HepG2 (cell line): ENCODE data around the gene CAPZA2. TPM values are rescaled to one million over a fixed set of nuclear protein-coding genes. Genes with fewer than 3 reads are reported as not detected.

ENCODE experiments used
- ATAC-seq: fragments of 200-7000 bp; cut with Tn5 transposase; 3 replicates; pipeline ENCODE4 v1.9.1; 2020; ENCODE audit warnings: mild to moderate bottlenecking, moderate library complexity
- BruUV-seq: library from RNA; stranded (reverse); fragments of 400-500 nt; replicated peaks from 2 replicates; lab custom pipeline; 2021; lab: Mats Ljungman, UMichigan
- CTCF ChIA-PET: fragments of 300-600 bp; formaldehyde crosslinking; extraction: SDS; loops from one replicate; lab custom pipeline; 2021; ENCODE audit warnings: low total read pairs, inconsistent platforms, low intra/inter-chr PET ratio; lab: Yijun Ruan, JAX
- POLR2A ChIA-PET: fragments of 350-600 bp; sonication (Branson Sonifier 250); formaldehyde crosslinking; loops from one replicate; lab custom pipeline; 2020; ENCODE audit warnings: antibody characterized with exemption, inconsistent platforms; lab: Yijun Ruan, JAX
- DNase-seq: peaks from one replicate; pipeline ENCODE4 v3.0.0-alpha.2; 2015; ENCODE audit warnings: low spot score
- FAIRE-seq: peaks from 3 replicates; lab custom pipeline; 2011; peaks lifted over from hg19 to GRCh38; lab: Jason Lieb, UNC
- H2AFZ ChIP-seq: one replicate; pipeline ENCODE4 v1.6.1; 2011; ENCODE audit warnings: low read length, inconsistent platforms
- H3K27ac ChIP-seq: fragments of 300-600 bp; 3 replicates; pipeline ENCODE4 v1.8.0; 2011; ENCODE audit warnings: mixed run types, mild to moderate bottlenecking, mixed read lengths, low read length, inconsistent platforms; ENCODE audit not compliant: insufficient read depth; ENCODE audit errors: extremely low read length
- H3K27me3 ChIP-seq, 2 experiments: fragments of 200-600 bp in 1 of 2; 2 replicates in 1 of 2; 3 replicates in 1 of 2; pipeline versions ENCODE4 v1.6.0 to v1.8.0; 2011; ENCODE audit warnings: low read length in 2 of 2, mild to moderate bottlenecking in 2 of 2, moderate library complexity in 2 of 2, inconsistent platforms in 1 of 2; ENCODE audit not compliant: insufficient read depth in 2 of 2, control insufficient read depth in 1 of 2
- H3K36me3 ChIP-seq, 2 experiments: fragments of 200-600 bp in 1 of 2; replicated peaks in 1 of 2; 2 replicates in 1 of 2; 3 replicates in 1 of 2; pipeline versions ENCODE4 v1.5.1 to v1.8.0; 2011; ENCODE audit warnings: low read length in 2 of 2, inconsistent platforms in 1 of 2; ENCODE audit not compliant: insufficient read depth in 2 of 2, control insufficient read depth in 1 of 2
- H3K4me1 ChIP-seq: 2 replicates; pipeline ENCODE4 v1.5.1; 2012; ENCODE audit warnings: low read length, inconsistent platforms; ENCODE audit not compliant: insufficient read depth
- H3K4me2 ChIP-seq: 2 replicates; pipeline ENCODE4 v1.6.0; 2011; ENCODE audit warnings: low read depth, low read length, inconsistent platforms
- H3K4me3 ChIP-seq, 3 experiments: fragments of 200-600 bp in 1 of 3; sonication (generic), shearing (Covaris generic) in 1 of 3; replicated peaks in 1 of 3; 2 replicates each; pipeline ENCODE4 v1.5.1; 2011 to 2016; ENCODE audit warnings: low read length in 3 of 3, inconsistent platforms in 2 of 3, low read depth in 2 of 3, mild to moderate bottlenecking in 2 of 3, control low read depth in 1 of 3, mixed read lengths in 1 of 3; ENCODE audit not compliant: insufficient read depth in 1 of 3
- H3K79me2 ChIP-seq: one replicate; pipeline ENCODE4 v1.6.1; 2011; ENCODE audit warnings: low read length, inconsistent platforms; ENCODE audit not compliant: insufficient read depth
- H3K9ac ChIP-seq: 2 replicates; pipeline ENCODE4 v1.6.0; 2011; ENCODE audit warnings: mild to moderate bottlenecking, low read depth, low read length, inconsistent platforms; ENCODE audit not compliant: insufficient read depth
- H3K9me3 ChIP-seq: 2 replicates; pipeline ENCODE4 v1.5.1; 2012; ENCODE audit warnings: mild to moderate bottlenecking, low read length
- H4K20me1 ChIP-seq: 2 replicates; pipeline ENCODE4 v1.6.0; 2011; ENCODE audit warnings: inconsistent platforms, mild to moderate bottlenecking, low read length, moderate library complexity; ENCODE audit not compliant: insufficient read depth
- ADNP ChIP-seq: sonication (generic); formaldehyde crosslinking; IDR thresholded peaks from 2 replicates; pipeline ENCODE4 v1.4.0; 2020; ENCODE audit warnings: missing genetic modification reagents
- AHR ChIP-seq: IDR thresholded peaks from 2 replicates; pipeline ENCODE4 v1.6.1; 2018; ENCODE audit warnings: missing genetic modification reagents, missing compliant biosample characterization
- FOXA3 ChIP-seq: IDR thresholded peaks from 2 replicates; pipeline ENCODE4 v1.6.1; 2016; ENCODE audit warnings: missing genetic modification reagents, missing compliant biosample characterization
- HINFP ChIP-seq: sonication (generic); formaldehyde crosslinking; IDR thresholded peaks from 2 replicates; pipeline ENCODE4 v1.4.0; 2020; ENCODE audit warnings: low read depth, mild to moderate bottlenecking, missing genetic modification reagents
- LRRFIP1 ChIP-seq: sonication (generic); formaldehyde crosslinking; conservative IDR thresholded peaks from 2 replicates; pipeline ENCODE4 v1.4.0; 2020; ENCODE audit warnings: missing genetic modification reagents
- MED8 ChIP-seq: sonication (generic); formaldehyde crosslinking; IDR thresholded peaks from 2 replicates; pipeline ENCODE4 v1.8.1; 2023; ENCODE audit warnings: mild to moderate bottlenecking, missing genetic modification reagents; ENCODE audit not compliant: insufficient replicate concordance
- PRPF4 ChIP-seq: fragments of 200-400 bp; formaldehyde crosslinking; IDR thresholded peaks from 2 replicates; pipeline ENCODE4 v1.6.1; 2016; ENCODE audit warnings: low read length, low read depth; ENCODE audit not compliant: poor library complexity, severe bottlenecking
- RBFOX2 ChIP-seq: fragments of 200-400 bp; formaldehyde crosslinking; IDR thresholded peaks from 2 replicates; pipeline ENCODE4 v1.6.1; 2017; ENCODE audit warnings: low read depth, mild to moderate bottlenecking, low read length
- TFAP4 ChIP-seq: sonication (generic); IDR thresholded peaks from 2 replicates; pipeline ENCODE4 v1.6.1; 2016; ENCODE audit warnings: low read depth, borderline replicate concordance
- THAP8 ChIP-seq: sonication (generic); formaldehyde crosslinking; IDR thresholded peaks from 2 replicates; pipeline ENCODE4 v1.5.1; 2020; ENCODE audit warnings: missing genetic modification reagents, mild to moderate bottlenecking, borderline replicate concordance
- TRIM24 ChIP-seq: sonication (generic); formaldehyde crosslinking; IDR thresholded peaks from 2 replicates; pipeline ENCODE4 v1.8.0; 2022; ENCODE audit warnings: mild to moderate bottlenecking, missing genetic modification reagents
- ZNF343 ChIP-seq: sonication (generic); formaldehyde crosslinking; IDR thresholded peaks from 2 replicates; pipeline ENCODE4 v1.4.0; 2020; ENCODE audit warnings: mild to moderate bottlenecking, missing genetic modification reagents
- ZNF572 ChIP-seq: sonication (generic); formaldehyde crosslinking; IDR thresholded peaks from 2 replicates; pipeline ENCODE4 v1.5.1; 2020; ENCODE audit warnings: mild to moderate bottlenecking, missing genetic modification reagents
- WGBS: methylation state at CpG from one replicate; pipeline ENCODE4 v1.1.6; 2017; ENCODE audit warnings: low lambda C conversion rate; 5-methylcytosine and 5-hydroxymethylcytosine counted together
- in situ Hi-C: cut with HindIII; loops from 2 replicates; pipeline ENCODE4 v1.10.0; 2017; ENCODE audit warnings: low pct_unique_long_range_greater_than_20kb; ENCODE audit not compliant: extremely low pct_ligation_motif_present
- intact Hi-C: fragments of 100-400 bp; cut with micrococcal nuclease; formaldehyde crosslinking; loops from one replicate; pipeline ENCODE4 v1.10.0; 2022; ENCODE audit not compliant: unreplicated experiment
- polyA plus RNA-seq, 8 experiments: library from polyadenylated mRNA; depleted of rRNA in 3 of 8; stranded (reverse) in 7 of 8; unstranded in 1 of 8; fragments of >200 nt; fragmentation: Illumina TruSeq in 4 of 8; extraction: Trizol in 4 of 8; gene quantifications; 2 replicates each; pipeline versions ENCODE4 v1.2.1 to v1.2.3, GENCODE V29; 2011 to 2016; ENCODE audit warnings: low read depth in 4 of 8, missing spikeins in 1 of 8, mixed read lengths in 1 of 8; ENCODE audit not compliant: insufficient read depth in 1 of 8
- total RNA-seq, 5 experiments: library from RNA; depleted of rRNA; stranded (reverse); fragments of >200 nt; fragmentation: Illumina TruSeq; extraction: Trizol; gene quantifications; 2 replicates each; pipeline ENCODE4 v1.2.3, GENCODE V29; 2016; ENCODE audit warnings: low read depth in 1 of 5
- TF ChIP-seq, protein P1 (sequence below): sonication (generic); formaldehyde crosslinking; IDR thresholded peaks from 2 replicates; pipeline ENCODE4 v1.4.0; 2020; ENCODE audit warnings: missing genetic modification reagents, borderline replicate concordance
- TF ChIP-seq, protein P2 (sequence below): IDR thresholded peaks from 2 replicates; pipeline ENCODE4 v1.6.1; 2016; ENCODE audit warnings: missing compliant biosample characterization, missing genetic modification reagents, borderline replicate concordance

Gene CAPZA2
- total and polyA plus RNA-seq, 2 of the 13 experiments (the other 11 are each of a cell fraction or from before 2014, with no cell fraction given), result 38.4 to 199 TPM

DNA sequence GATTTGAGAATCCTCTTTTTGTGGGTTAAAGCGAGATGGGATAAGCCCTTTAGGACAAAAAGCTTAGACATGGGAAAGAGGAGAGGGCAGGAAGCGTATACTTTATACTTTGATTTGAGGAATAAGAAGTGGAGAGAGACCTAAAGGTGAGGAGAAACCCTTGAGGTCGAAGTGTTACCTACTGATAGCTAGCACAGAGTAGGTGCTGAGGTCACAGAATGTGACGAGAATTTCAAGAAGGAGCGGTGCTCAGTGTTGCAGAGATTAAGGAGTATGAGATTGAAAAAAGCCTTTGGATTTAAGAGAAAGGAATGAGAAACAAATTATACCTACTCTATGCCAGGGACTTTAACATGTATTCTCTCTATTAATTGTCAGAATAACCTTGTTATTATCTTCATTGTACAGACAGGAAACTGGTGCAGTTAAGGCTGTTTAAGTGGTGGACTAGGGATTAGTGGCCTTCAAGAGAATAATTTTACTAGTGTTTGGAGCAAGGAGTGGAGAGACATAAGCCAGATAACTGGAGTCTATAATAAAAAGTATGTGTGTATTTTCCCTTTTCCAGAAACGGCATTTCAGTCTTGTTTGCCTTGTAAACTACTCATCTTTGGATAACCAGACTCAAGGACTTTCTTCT, 8.8 kb downstream of the CAPZA2 start:
- ChIA-PET POLR2A (no interaction called here), CTCF (no interaction called here)
- WGBS, result 87% methylated on average over 6 of the region's 6 CpGs
- FAIRE-seq (no peak), DNase-seq (no peak), ATAC-seq (no peak)
- Histone ChIP-seq H3K4me3 (no peak overlapping the region), H3K36me3 (peaks cover 1 to 6% of the 10 kb centered on the region in 2 experiments; a peak in 4 of 5 replicates), H3K4me1 (peaks cover 57% of the 10 kb centered on the region), H3K9me3 (no peaks in the 10 kb centered on the region), H2AFZ (no peak overlapping the region), H3K4me2 (no peak overlapping the region), H3K79me2 (peaks cover 96% of the 10 kb centered on the region), H3K9ac (no peak overlapping the region), H3K27ac (no peak overlapping the region), H4K20me1 (peaks cover 61% of the 10 kb centered on the region), H3K27me3 (no peaks in the 10 kb centered on the region)
- no TSS peak for BruUV-seq
- in situ Hi-C loops, result no loop called here
- intact Hi-C loops, result no loop called here
- TF ChIP-seq, protein P1, sequence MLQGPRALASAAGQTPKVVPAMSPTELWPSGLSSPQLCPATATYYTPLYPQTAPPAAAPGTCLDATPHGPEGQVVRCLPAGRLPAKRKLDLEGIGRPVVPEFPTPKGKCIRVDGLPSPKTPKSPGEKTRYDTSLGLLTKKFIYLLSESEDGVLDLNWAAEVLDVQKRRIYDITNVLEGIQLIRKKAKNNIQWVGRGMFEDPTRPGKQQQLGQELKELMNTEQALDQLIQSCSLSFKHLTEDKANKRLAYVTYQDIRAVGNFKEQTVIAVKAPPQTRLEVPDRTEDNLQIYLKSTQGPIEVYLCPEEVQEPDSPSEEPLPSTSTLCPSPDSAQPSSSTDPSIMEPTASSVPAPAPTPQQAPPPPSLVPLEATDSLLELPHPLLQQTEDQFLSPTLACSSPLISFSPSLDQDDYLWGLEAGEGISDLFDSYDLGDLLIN (CRISPR knock-in tag), result no peak
- TF ChIP-seq, protein P2, sequence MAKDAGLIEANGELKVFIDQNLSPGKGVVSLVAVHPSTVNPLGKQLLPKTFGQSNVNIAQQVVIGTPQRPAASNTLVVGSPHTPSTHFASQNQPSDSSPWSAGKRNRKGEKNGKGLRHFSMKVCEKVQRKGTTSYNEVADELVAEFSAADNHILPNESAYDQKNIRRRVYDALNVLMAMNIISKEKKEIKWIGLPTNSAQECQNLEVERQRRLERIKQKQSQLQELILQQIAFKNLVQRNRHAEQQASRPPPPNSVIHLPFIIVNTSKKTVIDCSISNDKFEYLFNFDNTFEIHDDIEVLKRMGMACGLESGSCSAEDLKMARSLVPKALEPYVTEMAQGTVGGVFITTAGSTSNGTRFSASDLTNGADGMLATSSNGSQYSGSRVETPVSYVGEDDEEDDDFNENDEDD (CRISPR knock-in tag), result no peak
- no peak for TF ChIP-seq TFAP4
- no peak for TF ChIP-seq RBFOX2
- no peak for TF ChIP-seq AHR (CRISPR knock-in tag)
- TF ChIP-seq THAP8, result no peak
- no peak for TF ChIP-seq ZNF343 (CRISPR knock-in tag)
- no peak for TF ChIP-seq FOXA3 (CRISPR knock-in tag)
- no peak for TF ChIP-seq HINFP (CRISPR knock-in tag)
- TF ChIP-seq TRIM24 (CRISPR knock-in tag), result no peak
- TF ChIP-seq ADNP (CRISPR knock-in tag), result no peak
- TF ChIP-seq PRPF4, result no peak
- TF ChIP-seq ZNF572 (CRISPR knock-in tag), result no peak
- no peak for TF ChIP-seq LRRFIP1 (CRISPR knock-in tag)
- TF ChIP-seq MED8 (CRISPR knock-in tag), result no peak
